HG02798 (cell line): ENCODE measurements around the gene PRELP.

Source experiments
- ATAC-seq: cut with Tn5 transposase; IDR thresholded peaks from one replicate; pipeline ENCODE4 v1.9.1; 2021; ENCODE audit warnings: mild to moderate bottlenecking; ENCODE audit not compliant: unreplicated experiment, poor library complexity

The PRELP gene

GRCh38 chr1:203539831-203540546, 64.4 kb downstream of the PRELP start:
- ATAC-seq = no peak
